ENCODE data around the gene HPS1. TPM values are rescaled to one million over a fixed set of nuclear protein-coding genes. Genes with fewer than 3 reads are reported as not detected.

Gene HPS1
- total RNA-seq, 4 donors from 2014 or later = 23.3 to 63.9 (median 54.8) TPM

DNA sequence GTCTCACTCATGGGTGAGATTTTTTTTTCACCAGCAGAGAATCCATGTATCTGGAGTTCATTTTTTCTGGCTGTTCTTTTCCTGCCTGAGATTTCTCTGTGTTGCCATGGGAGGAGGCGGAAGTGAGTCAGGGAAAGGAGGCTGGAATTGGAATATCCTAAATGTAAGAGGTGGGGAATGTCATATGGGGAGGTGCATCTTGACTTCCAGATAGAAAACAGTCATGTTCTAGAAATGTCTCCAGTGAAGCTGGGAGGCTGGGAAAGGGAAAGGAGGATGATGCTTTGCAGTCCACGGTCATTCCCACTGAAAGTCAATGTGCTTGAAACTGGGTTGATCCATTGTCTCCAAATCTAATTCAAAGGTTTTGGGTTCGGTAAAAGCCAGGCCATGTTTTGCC lies 39.7 kb upstream of the HPS1 start:
- no peak overlapping the region for H3K4me3 ChIP-seq (ENCODE audit: low read depth, poor library complexity, severe bottlenecking)
- TF ChIP-seq, protein P1, sequence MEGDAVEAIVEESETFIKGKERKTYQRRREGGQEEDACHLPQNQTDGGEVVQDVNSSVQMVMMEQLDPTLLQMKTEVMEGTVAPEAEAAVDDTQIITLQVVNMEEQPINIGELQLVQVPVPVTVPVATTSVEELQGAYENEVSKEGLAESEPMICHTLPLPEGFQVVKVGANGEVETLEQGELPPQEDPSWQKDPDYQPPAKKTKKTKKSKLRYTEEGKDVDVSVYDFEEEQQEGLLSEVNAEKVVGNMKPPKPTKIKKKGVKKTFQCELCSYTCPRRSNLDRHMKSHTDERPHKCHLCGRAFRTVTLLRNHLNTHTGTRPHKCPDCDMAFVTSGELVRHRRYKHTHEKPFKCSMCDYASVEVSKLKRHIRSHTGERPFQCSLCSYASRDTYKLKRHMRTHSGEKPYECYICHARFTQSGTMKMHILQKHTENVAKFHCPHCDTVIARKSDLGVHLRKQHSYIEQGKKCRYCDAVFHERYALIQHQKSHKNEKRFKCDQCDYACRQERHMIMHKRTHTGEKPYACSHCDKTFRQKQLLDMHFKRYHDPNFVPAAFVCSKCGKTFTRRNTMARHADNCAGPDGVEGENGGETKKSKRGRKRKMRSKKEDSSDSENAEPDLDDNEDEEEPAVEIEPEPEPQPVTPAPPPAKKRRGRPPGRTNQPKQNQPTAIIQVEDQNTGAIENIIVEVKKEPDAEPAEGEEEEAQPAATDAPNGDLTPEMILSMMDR (IDR thresholded peaks at IDR 0.05) = no peak
- no peak for TF ChIP-seq POLR2A (IDR thresholded peaks at IDR 0.05)
- DNase-seq (ENCODE audit: low spot score in 2 of 2) = peak in 1 of 2 donors; percentile 31
- intact Hi-C loops (cut with DNase I; ENCODE audit: low total_unique reads) = loop anchor here (5.0 kb wide), 1 partner anchor 289 kb away; no protein-coding TSS in a partner anchor
- 61 to 65% methylated on average over 3 of the region's 3 CpGs for WGBS, 2 donors

DNA sequence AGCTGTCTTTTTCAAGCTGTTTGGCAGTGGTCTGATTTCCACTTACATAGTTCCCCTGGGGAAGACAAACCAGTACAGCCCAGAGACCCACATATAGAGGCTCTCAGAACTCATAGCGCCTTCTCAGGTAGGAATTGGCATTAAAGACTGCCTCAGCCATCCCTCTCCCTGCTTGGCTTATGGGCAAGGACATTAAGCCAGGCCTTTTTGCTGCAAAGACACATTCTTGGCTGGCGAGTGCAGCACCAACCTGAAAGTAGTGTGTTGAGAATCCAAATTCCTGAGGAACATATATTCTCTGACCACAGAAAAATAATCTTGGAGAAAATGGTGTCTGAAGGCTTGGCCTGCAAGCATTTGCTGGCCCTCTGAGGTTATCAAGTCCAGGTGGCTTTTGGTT lies 39.2 kb upstream of the HPS1 start:
- 71 to 86% methylated on average over 2 of the region's 2 CpGs for WGBS, 2 donors
- H3K4me3 ChIP-seq (ENCODE audit: low read depth, poor library complexity, severe bottlenecking) = no peak overlapping the region
- intact Hi-C loops (cut with DNase I; ENCODE audit: low total_unique reads) = loop anchor here (5.0 kb wide), 1 partner anchor 289 kb away; no protein-coding TSS in a partner anchor
- DNase-seq (ENCODE audit: low spot score in 2 of 2) = no peak
- no peak for TF ChIP-seq POLR2A (IDR thresholded peaks at IDR 0.05)
- TF ChIP-seq, protein P1 (IDR thresholded peaks at IDR 0.05) = no peak

DNA sequence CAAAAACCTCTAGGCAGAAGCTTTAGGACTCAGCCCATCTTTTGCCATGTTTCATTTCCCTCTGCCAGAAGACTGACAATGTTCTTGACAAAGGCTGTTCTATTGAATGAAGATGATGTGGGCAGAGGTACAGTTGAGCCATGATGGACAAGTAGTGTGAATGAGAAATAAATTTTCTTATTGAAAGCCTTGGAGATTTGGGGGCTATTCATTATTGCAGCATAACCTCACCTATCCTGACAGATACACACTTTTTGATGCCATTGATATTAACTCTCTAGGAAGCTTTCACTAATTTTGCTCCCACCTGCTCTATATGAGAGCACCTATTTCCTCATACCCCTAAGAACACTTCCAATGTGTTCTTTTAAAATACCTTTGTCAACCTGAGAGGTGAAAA lies 36.9 kb upstream of the HPS1 start:
- no peak overlapping the region for H3K4me3 ChIP-seq (ENCODE audit: low read depth, poor library complexity, severe bottlenecking)
- intact Hi-C loops (cut with DNase I; ENCODE audit: low total_unique reads) = no loop called here
- TF ChIP-seq POLR2A (IDR thresholded peaks at IDR 0.05) = no peak
- TF ChIP-seq, protein P1 (IDR thresholded peaks at IDR 0.05) = no peak
- no peak for DNase-seq (ENCODE audit: low spot score in 2 of 2)

DNA sequence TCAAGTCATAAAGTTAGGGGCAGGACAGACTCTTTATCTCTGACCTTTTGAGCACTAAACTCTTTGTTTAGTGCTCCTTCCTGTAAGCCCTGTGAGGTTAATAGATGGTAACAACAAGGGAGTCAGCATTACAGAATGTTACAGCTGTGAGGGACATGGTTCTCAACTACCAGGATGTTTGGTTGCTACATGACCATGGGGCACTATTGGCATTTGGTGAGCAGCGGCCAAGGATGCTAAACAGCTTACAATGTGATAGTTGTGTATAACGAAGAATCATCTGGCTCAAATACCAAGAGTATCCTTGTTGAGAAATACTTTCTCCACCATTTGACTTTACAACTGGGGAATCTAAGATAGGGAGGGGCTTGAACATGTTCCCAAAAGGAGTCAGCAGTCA lies 35.4 kb upstream of the HPS1 start:
- intact Hi-C loops (cut with DNase I; ENCODE audit: low total_unique reads) = no loop called here
- TF ChIP-seq POLR2A (IDR thresholded peaks at IDR 0.05) = no peak
- TF ChIP-seq, protein P1 (IDR thresholded peaks at IDR 0.05) = no peak
- WGBS, 2 donors = 88 to 96% methylated on average over 2 of the region's 2 CpGs
- H3K4me3 ChIP-seq (ENCODE audit: low read depth, poor library complexity, severe bottlenecking) = no peak overlapping the region
- DNase-seq (ENCODE audit: low spot score in 2 of 2) = no peak

DNA sequence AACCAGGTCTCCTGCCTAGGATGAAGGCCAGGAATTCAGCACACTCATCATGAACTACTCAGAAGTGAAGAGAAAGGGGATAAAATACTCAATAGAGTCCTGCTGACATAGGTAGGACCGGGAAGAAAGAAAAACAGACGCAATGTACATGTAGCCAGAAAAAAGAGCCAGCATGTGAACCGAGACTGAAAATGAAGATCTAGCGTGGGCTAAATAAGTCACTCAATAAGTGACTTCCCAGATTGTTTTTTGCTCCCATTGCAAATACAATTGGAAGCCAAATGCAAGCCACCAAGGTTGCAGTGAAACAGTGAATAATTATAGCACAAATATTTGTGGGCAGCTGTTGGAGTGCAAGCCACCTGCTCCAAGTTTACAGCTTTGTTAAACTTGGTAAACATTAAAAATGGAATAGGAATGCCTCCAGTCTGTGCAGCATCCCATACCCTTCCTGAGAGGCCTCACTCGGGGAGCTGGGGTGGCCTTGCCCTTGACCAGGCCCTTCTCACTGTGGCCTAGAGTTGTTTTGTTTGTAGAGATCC lies 34.7 kb upstream of the HPS1 start:
- WGBS, 2 donors = 76 to 79% methylated on average over 5 of the region's 5 CpGs
- TF ChIP-seq POLR2A (IDR thresholded peaks at IDR 0.05) = no peak
- TF ChIP-seq, protein P1 (IDR thresholded peaks at IDR 0.05) = no peak
- H3K4me3 ChIP-seq (ENCODE audit: low read depth, poor library complexity, severe bottlenecking) = no peak overlapping the region
- intact Hi-C loops (cut with DNase I; ENCODE audit: low total_unique reads) = no loop called here
- DNase-seq (ENCODE audit: low spot score in 2 of 2) = no peak
